H7 (cell line): ENCODE measurements around the gene NTN1. TPM values are rescaled to one million over a fixed set of nuclear protein-coding genes. Genes with fewer than 3 reads are reported as not detected.

Experiments used
- DNase-seq: peaks from one replicate; pipeline ENCODE4 v3.0.0; 2012
- H3K27me3 ChIP-seq: 2 replicates; pipeline ENCODE4 v1.6.0; 2011; ENCODE audit warnings: mild to moderate bottlenecking, low read length; ENCODE audit not compliant: control insufficient read depth, insufficient read depth
- H3K36me3 ChIP-seq: replicated peaks from 2 replicates; pipeline ENCODE4 v1.5.1; 2011; ENCODE audit warnings: low read length; ENCODE audit not compliant: control insufficient read depth, insufficient read depth
- H3K4me3 ChIP-seq: 2 replicates; pipeline ENCODE4 v1.5.1; 2011; ENCODE audit warnings: low read depth, mild to moderate bottlenecking, control low read depth, low read length, moderate library complexity; ENCODE audit not compliant: insufficient read depth
- total RNA-seq: library from RNA; depleted of rRNA; stranded (reverse); fragments of >200 nt; shearing (Covaris generic); gene quantifications from 2 replicates; pipeline ENCODE4 v1.2.3, GENCODE V29; 2014; rRNA removed

The NTN1 gene
- total RNA-seq, 1 experiment from 2014 or later, result 19.1 TPM

GRCh38 chr17:9286434-9286833 lies 265.1 kb downstream of the NTN1 start:
- Histone ChIP-seq H3K36me3 (no peaks in the 10 kb centered on the region), H3K4me3 (no peak overlapping the region), H3K27me3 (no peaks in the 10 kb centered on the region)
- no peak for DNase-seq

- DNase-seq, result no peak
- Histone ChIP-seq H3K4me3 (no peak overlapping the region), H3K36me3 (no peaks in the 10 kb centered on the region), H3K27me3 (no peaks in the 10 kb centered on the region)
Measured at GRCh38 chr17:9287306-9287705, 266.0 kb downstream of the NTN1 start.

GRCh38 chr17:9290226-9290613 lies 268.9 kb downstream of the NTN1 start:
- DNase-seq, result no peak
- no peaks in the 10 kb centered on the region for H3K36me3 ChIP-seq
- H3K27me3 ChIP-seq, result no peaks in the 10 kb centered on the region
- H3K4me3 ChIP-seq, result no peak overlapping the region

- H3K27me3 ChIP-seq, result no peaks in the 10 kb centered on the region
- H3K36me3 ChIP-seq, result no peaks in the 10 kb centered on the region
- peak; percentile 82 for DNase-seq
- no peak overlapping the region for H3K4me3 ChIP-seq
Measured at GRCh38 chr17:9291912-9292560, 270.7 kb downstream of the NTN1 start.

- Histone ChIP-seq H3K4me3 (no peak overlapping the region), H3K36me3 (no peaks in the 10 kb centered on the region), H3K27me3 (no peaks in the 10 kb centered on the region)
- no peak for DNase-seq
Measured at GRCh38 chr17:9292561-9292941, 271.2 kb downstream of the NTN1 start.

Other genes starting within 250 kb of the NTN1 start
- 0.07 TPM in 1 of 2 replicates, not detected in the other for gene MFSD6L, start 222.1 kb upstream of the NTN1 start, total RNA-seq
- gene PIK3R6, start 153.8 kb upstream of the NTN1 start, total RNA-seq, result 0.14 TPM in 1 of 2 replicates, not detected in the other
- gene PIK3R5, start 55.8 kb upstream of the NTN1 start, total RNA-seq, result 13.3 and 33.6 TPM in 2 replicates